ENCODE measurements around the gene CSF1R.

GRCh38 chr5:150009671-150010387, 76.5 kb downstream of the CSF1R start:
- TF ChIP-seq CTCF (IDR thresholded peaks at IDR 0.05), result no peak
- TF ChIP-seq EP300 (IDR thresholded peaks at IDR 0.05), result no peak
- no peak for TF ChIP-seq POLR2A (IDR thresholded peaks at IDR 0.05)

Data from gastroesophageal sphincter (tissue), 3 donors.